H54 (cell line): ENCODE data around the gene ELOB.

ENCODE experiments used
- DNase-seq: peaks from one replicate; pipeline ENCODE4 v3.0.0; 2011; ENCODE audit warnings: low spot score, mixed read lengths; ENCODE audit not compliant: insufficient read length
- FAIRE-seq: peaks from 3 replicates; lab custom pipeline; 2011; peaks lifted over from hg19 to GRCh38; lab: Jason Lieb, UNC
- POLR2A ChIP-seq: IDR thresholded peaks from 2 replicates; pipeline ENCODE4 v1.6.1; 2011; ENCODE audit warnings: low read depth, mild to moderate bottlenecking, low read length

Gene ELOB

GRCh38 chr16:2782583-2783351, 5.7 kb upstream of the ELOB start:
- no peak for FAIRE-seq
- no peak for DNase-seq
- no peak for TF ChIP-seq POLR2A

DNA sequence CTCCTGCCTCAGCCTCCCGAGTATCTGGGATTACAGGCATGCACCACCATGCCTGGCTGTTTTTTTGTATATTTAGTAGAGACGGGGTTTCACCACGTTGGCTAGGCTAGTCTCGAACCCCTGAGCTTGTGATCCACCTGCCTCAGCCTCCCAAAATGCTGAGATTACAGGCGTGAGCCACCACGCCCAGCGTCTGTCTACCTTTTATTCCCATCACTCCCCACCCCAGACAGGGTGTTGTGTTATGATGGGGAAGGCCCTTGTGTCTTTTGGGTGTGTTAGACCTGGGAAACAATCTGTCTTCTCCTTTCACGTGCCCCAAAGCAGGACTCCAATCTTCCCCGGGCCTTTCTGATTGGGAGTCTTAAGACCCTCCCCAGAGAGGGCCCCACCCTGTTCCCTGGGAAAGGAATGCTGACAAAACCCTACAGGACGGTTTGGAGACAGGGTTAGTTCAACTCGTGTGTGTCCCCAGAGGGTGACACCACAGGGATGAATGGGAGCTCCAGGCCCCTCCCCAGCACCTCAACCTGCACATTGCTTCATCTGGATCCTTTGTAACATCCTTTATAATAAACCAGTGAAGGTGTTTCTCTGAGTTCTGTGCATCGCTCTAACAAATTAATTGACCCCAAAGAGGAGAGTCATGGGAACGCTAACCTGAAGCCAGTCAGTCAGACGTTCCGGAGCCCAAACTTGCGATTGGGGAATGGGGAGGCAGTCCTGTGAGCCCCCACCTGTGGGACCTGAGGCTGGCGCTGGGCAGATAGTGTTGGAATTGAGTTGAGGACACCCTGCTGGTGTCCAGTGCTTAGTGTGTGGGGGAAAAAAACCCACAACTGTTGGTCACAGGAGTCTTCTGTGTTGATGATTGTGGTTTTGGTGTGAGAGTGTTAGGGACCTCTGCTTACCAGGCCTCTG, 3.2 kb upstream of the ELOB start:
- no peak for TF ChIP-seq POLR2A
- DNase-seq (no peak), FAIRE-seq (no peak)

- FAIRE-seq (no peak), DNase-seq (no peak)
- no peak; the same call in 1 of the 2 replicates for TF ChIP-seq POLR2A
Observed at GRCh38 chr16:2779151-2779920, 2.3 kb upstream of the ELOB start.

DNA sequence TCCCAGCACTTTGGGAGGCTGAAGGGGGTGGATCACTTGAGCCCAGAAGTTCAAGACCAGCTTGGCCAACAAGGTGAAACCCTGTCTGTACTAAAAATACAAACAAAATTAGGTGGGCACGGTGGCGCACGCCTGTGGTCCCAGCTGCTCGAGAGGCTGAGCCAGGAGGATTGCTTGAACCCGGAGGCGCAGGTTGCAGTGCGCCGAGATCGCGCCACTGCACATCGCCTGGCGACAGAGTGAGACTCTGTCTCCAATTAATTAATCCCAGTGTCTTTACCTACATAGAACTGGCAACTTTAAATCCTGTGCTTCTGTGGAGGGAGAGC, 1.5 kb upstream of the ELOB start:
- TF ChIP-seq POLR2A: no peak
- DNase-seq (no peak), FAIRE-seq (no peak)

- DNase-seq (no peak), FAIRE-seq (no peak)
- TF ChIP-seq POLR2A: no peak
Observed at GRCh38 chr16:2777903-2778629, 986 bp upstream of the ELOB start.

GRCh38 chr16:2776500-2777139, 460 bp downstream of the ELOB start:
- no peak for TF ChIP-seq POLR2A
- no peak for FAIRE-seq
- no peak for DNase-seq

DNA sequence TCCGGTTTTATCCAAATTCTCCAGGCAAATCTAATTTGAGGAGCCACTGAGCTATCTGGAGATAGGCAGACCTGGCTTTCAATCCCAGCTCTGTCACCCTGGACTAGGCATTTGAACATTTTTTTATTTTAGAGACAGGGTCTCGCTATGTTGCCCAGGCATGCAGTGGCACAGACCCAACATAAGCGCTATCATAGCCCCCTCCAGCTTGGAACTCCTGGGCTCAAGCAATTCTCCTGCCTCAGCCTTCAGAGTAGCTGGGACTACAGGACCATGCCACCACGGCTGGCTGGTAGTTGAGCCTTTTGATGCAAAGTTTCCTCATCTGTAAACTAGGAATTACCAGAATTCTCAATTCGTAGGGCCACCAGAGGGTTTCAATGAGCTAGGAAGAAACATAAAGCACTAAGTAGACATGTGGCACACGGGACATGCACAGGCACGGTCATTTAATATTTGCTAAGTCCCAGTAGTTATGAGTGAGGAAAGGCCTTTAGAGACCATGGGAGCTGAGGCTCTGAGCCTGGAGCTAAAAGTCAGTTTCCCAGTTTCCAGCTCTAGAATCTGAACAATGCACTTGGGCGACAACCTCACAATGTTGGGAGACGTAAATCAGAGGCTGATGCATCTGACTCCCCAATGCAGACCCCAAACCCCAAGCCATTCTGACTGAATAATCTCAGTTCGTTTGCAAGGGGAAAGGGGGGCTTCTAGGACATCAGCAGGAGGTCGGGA, 1.1 kb downstream of the ELOB start:
- DNase-seq (no peak), FAIRE-seq (no peak)
- no peak for TF ChIP-seq POLR2A

DNA sequence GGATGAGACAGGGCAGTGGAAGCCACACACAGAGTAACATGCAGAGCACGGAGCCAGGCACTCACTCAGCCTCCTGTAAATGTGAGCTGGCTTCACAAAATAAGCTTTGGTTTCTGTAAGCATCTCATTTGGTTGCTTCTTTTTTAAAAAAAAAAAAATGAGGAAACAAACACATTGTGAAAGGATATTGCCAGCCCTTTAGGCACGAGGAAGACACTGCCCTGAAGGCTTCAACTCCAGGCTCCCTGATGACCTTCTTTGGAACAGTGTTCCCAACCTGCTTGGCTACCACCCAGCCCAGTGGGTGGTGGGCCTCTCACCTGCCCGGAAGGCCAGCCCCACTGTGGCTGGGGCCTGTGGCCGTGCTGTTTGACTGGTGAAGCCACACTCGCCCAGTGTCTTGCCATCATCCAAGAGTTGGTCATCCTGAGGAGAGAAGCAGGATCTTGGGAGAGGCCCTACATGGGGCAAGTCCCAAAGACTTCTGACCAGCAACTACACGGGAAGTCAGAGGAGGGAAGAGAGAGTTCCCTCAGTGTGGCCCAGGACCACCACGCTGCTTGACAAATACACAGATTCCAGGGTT, 1.9 kb downstream of the ELOB start:
- FAIRE-seq (no peak), DNase-seq (no peak)
- no peak for TF ChIP-seq POLR2A

DNA sequence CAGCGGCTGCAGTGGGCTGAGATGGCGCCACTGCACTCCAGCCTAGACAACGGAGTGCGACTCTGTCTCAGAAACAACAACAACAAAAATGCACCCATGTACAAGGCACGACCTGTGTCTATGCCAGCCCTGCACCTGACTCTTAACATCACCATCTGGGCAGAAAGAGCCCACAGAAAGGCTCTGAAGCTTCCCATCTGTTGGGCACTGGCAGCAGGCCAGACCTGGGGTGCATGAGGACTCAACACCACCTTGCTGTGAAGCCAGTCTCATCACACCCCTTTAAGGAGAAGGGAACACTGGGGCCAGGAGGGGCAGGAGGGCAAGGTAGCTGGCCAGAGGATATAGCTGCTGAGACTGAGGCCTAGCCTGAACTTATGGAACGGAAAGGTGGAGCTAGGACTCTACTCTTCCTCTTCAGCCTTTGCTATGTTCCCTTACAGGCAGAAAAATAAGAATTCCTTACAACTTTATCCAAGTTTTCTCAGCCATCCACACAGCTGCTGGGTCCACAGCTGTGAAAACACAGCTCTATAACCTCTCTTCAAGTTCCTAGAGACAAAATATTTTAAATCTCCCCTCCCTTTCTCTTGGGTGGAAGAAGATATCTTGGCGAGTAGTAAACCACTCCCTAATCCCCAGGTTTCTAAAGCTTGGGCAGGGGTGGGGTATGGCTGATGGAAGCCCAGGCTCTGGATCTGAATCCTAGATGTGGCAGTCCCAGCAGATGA, 2.8 kb downstream of the ELOB start:
- no peak for TF ChIP-seq POLR2A
- FAIRE-seq (no peak), DNase-seq (no peak)

DNA sequence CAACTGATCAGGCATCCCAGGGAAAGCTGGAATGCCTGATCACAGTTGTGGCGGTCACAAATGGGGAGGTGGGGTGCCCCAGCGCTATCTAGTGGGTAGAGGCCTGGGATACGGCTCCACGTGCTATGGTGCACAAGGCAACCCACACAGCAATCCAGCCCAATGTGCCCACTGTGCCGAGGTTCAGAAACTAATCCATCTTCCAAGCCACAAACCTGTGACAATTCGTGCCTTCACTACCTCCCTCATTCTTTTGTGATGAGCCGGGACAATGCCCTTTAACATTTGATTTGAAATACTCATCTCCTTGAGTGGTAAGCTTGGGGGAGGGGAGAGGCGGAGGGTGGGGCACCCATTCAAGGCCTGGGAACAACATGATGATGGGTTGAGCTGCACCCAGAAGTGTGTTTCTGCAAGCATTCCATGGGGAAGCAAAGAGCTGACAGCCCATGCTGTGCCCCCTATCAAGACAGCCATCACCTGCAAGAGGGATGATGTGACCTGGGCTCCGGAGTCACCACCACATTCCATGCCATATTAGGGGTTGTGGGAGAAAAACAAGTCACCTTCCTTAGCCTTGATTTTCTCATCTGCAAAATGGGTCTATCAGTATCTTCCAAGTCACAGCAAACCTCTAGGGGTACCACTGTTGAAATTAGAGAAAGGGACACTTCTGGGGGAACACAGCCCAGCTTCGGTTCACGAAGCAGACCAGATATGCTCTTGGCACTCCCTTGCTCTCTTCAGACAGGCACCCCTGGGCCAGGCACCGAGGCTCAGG, 3.7 kb downstream of the ELOB start:
- DNase-seq: peak; percentile 42
- FAIRE-seq: peak; percentile 6
- TF ChIP-seq POLR2A: no peak
